NCI-H1048 (cell line): Measurements from ENCODE around the gene GPR137B.
A peak's percentile ranks its signal among the peaks of the same experiment; 100 is the strongest.
"Not testable (repeated sequence)": the region's sequence is repeated elsewhere in the genome, so short reads cannot be mapped to it uniquely, and the experiment has no call there.

Experiments used
- DNase-seq: peaks from one replicate; lab custom pipeline; 2025; lab: John Stamatoyannopoulos, UW

GPR137B gene

GRCh38 chr1:236144446-236145150, 2.3 kb downstream of the GPR137B start:
- DNase-seq: peak; percentile 44

GRCh38 chr1:236147068-236147467, 4.7 kb downstream of the GPR137B start:
- no peak for DNase-seq

DNA sequence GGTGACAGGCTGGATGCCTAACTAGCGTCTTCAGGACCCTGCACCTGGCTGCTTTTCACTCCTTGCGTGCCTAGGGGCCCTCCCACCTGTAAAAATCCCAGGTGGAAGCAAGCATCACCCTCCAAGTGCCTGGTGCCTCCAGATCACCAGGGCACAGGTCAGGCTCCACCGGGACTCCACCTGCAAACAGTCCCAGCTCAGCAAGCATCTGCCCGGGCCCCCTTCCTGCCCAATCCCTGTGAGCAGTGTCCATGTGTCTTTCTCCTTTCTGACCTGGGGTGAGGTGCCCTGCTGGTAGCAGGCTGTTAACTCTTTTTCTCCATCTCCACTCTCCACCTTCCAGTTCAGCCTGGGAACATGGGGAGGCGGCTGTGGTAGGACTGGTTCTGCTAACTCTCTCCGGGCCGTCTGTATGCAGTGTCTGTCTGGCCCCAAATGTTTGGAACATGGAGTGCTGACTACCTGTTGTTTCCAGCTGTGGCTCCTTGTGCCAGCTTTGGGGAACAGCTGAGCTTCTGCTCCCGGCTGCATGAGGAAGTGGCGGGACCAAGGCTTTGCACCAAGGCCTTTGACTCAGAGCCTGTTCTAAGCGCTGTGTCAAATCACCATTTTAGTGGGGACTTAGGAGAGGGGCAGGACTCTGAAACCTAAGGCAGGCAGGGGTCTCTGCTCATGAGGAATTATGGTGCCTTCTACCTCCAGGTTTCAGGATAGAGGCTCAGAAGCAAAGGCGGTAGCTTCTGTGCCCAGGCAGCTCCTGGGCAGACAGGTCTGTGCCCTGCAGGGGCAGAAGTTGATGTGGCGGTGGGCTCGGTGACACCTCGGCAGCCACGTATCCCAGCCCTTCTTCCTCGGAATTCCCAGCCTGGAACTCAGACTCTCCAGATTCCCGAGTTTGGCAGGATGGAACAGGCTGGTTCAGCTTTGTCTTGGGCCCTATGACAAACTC, 5.5 kb downstream of the GPR137B start:
- no peak for DNase-seq

DNA sequence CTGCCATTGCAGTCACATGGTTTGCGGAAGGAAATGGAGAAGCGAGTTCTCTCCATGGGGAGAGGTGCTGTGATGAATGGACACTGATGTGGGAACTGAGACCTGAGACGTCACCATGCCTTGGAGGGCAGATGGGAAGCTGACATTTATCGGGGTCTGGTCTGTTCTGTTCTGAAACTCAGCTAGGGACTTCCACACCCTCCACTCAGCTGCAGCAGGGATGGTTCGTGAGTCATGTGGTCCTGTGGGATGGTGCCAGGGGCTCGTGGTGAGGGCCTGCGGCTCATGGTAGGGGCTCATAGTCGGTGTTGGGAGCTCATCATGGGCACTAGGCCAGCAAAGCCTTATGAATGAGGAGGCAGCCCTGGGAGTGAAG, 6.1 kb downstream of the GPR137B start:
- no peak for DNase-seq

DNA sequence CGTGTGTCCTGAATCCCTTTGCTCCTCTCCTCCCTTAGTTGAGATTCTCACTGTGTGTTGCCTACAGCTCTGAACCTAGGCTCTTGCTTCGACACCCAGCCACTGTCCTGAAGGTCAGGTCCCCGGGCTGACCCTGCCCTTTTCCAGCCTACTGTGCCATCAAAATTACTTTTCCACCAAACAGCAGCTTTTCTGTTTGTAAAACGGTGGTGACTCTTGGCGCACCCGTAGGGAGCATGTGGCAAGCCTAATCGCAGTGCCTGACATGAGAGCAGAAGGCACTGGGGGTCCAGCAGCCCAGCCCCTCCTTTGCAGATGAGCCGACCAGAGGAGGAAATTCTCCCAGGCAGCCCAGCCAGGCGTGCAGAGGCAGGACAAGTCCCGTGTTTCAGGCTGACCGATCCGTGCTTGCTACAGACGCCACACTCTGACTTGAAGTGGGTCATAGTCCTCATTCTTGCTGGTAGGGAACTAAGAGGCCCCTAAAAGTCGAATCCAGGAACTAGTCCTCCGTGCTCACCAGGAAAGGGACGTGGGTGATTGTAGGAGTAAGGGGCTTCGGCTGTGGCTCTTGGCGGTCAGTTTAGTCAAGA, 6.8 kb downstream of the GPR137B start:
- DNase-seq: no peak

DNA sequence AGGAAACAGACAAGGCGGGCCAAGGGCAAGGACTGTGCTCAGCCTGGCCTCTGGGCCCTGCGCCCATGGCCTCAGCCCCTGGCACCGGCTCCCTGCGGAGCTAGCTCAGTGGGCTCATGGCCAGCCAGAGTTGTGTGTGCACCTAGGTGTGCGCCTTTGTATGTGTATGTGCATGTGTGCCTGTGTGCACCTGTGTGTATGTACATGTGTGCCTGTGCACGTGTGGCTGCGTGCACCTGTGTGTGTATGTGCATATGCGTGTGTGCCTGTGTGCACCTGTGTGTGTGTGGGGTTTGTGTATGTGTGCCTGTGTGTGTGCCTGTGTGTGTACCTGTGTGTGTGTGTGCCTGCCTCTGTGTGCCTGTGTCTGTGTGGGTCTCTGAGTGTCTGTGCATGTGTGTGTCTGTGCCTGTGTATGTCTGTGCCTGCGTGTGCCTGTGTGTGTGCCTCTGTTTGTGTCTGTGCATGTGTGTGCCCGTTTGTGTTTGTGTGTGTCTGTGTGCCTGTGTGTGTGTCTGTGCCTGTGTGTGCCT, 7.4 kb downstream of the GPR137B start:
- no peak for DNase-seq

DNA sequence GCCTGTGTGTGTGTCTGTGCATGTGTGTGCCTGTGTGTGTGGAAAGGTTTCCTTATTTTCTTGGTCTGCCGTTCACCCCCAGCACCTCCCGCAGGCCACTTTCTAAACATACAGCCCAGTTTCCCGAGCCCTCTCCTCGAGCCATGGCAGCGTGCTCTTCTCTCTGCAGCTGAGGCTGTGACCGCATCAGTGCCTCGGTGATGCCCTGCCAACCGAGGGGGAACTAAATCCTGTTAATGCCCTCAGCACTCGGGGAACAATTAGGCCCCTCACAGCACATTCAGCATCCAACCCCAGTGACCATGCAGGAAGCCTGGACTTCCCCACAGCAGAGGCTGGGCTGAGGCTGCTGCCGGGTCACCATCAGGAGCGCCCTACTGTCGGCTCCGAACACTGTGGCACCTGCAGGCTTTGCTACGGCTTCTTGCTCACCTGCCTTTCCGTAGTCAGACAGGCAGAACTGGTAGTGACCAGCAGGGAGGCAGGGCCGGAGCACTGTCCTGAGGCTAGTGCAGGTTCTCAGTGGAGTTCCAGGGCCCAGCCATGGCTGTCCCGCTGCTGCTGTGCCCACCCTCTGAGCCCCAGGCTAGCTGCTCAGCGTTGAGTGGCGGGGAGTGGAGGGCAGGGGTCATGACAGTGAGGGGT, 8.1 kb downstream of the GPR137B start:
- DNase-seq: no peak

- no peak for DNase-seq
Observed at GRCh38 chr1:236150986-236151385, 8.6 kb downstream of the GPR137B start.

GRCh38 chr1:236151739-236152424, 9.5 kb downstream of the GPR137B start:
- no peak for DNase-seq

GRCh38 chr1:236154126-236154525, 11.8 kb downstream of the GPR137B start:
- DNase-seq: no peak

DNA sequence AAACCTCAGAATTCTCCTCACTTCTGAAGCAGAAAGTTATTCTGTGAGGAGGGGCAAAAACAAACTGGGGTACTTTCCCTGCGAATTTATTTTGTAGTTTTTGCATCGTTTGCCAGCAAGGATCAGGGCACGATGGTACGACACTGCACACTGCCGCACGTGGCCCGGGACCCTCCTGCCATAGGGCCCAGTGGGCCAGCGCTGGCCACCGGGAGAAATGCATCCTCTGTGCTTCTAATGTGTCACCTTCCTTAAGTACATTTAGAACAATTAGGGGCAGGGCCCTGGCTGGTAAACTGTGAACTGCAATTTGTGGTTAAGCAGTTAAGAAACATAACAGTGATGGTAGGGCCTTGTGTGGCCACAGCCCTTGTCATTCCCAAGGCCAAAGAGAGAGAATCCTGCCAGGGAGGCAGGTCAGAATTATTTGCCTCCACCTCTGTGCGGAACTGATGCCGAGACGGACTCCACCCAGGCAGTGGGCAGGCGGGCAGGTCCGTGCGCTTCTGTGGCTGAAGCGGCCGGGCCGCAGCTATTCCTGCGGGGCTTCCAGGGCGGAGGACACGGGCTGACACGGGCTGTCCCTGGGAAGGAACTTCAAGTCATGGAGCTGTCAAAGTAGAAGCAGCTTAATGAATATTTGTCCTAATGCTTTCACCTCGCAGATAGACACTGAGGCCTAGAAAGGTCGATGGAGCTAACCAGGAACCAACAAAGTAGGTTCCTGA, 12.5 kb downstream of the GPR137B start:
- no peak for DNase-seq

DNA sequence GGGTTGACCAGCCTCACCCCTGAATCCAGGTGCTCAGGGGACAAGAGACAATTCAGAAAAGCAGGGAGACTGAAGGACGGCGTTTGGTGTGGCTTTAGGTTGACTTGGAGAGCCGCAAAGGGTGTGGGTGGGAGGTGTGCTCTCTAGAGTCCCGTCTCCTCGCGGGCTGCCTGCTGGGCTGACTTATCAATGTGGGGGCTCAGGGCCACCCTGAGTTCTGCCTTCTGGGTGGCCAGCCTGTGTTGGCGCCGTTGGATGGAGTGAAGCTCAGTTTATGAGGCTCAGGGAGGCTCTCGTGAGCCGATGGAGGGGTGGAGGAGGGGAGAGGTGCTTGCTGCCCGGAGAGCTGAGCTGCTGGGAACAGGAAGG, 13.0 kb downstream of the GPR137B start:
- DNase-seq: no peak

- DNase-seq: no peak
Observed at GRCh38 chr1:236155841-236156503, 13.6 kb downstream of the GPR137B start.

DNA sequence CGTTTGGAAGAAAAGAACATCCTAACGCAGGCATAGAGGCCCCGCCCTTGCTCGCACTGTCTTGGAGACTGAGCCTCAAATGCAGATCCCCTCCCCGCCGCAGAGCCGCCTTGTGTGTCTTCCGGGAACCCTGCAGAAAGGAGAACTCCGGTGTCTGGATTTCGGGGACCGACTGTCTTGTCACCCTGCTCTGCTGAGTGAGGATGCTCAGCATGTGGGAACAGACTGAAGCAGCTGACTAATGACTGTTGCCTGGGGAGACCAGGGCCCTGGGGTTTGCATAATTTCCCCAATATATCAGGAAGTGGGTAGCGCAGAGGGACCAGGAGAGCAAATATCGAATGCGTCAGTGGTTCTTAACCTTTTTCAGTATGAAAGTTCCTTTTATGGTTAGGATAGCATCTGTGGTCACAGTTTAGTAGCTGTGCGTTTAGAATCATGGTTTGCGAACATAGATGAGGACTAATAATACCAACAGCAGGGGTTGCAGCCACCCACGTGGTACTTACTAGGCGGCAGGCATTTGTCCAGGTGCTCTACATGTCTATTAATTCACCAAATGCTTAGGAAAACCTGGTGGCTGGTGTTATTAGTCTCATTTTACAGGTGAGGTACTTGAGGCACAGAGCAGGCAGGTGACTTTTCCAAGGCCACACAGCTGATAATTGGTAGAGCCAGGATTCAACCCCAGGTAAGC, 14.3 kb downstream of the GPR137B start:
- no peak for DNase-seq

DNA sequence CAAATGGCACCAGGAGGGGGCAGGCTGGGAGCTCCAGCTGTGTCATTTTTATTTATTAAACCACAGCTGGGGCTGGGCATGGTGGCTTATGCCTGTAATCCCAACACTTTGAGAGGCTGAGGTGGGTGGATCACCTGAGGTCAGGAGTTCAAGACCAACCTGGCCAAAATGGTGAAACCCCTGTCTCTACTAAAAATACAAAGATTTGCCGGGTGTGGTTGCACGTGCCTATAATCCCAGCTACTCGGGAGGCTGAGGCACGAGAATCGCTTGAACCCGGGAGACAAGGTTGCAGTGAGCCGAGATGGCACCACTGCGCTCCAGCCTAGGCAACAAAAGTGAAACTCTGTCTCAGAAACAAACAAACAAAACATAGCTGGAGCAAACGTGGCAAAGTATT, 15.7 kb downstream of the GPR137B start:
- DNase-seq: not testable (repeated sequence)

DNA sequence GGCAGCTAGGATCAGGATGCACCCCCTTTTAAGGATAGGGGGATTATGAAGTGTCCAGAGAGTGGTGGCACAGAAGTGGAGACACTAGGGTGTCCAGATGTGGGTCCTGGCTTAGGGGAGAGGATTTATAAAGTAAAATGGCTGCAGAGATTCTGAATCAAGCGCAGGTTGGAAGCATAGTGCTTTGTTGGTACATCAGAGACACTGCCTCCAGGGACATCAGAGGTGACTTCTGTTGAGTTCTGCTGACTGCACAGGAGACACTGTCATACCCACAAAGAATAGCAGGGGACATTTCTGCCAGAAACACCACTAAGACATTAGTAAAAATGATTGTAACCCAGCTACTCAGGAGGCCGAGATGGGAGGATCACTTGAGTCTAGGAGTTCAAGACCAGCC, 16.4 kb downstream of the GPR137B start:
- DNase-seq: no peak

DNA sequence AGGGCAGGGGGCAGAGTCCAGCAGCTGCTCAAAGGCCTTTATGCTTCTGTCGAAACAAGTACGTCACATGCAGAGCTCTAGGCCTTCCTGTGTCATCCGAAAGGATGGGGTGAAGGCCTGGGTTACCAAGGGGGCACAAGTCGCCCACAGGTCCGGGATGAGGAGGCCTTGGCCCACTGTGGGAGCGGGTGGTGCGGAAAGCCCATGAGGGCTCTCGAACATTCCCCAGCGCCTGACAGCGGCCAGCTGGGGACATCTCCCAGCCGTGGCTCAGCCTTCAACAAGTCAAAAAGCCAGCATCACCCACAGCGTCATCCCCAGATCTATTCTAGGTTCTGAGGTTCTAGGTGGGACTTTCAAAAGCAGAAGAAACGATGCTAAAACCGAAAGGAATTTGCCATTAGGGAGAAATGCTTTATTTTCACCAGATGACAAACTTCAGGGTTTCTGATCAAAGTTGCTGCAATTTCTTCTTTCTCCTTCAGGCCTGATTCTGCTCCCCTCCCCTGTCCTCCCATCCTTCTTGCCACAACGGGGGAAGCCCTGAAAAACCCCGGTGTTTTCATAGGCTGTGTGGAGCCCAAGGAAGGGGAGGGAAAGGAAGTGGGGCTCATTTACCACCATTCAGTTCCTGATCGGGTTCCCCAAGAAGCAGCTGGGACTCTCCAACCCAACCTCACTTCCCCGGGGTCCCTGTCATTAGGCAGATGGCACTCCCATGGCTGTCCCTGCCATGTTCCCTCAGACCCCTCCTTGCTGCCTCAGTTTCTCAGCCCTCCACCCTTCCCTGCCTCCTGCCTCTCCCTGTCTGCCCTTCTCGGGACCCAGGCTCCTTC, 17.6 kb downstream of the GPR137B start:
- no peak for DNase-seq

DNA sequence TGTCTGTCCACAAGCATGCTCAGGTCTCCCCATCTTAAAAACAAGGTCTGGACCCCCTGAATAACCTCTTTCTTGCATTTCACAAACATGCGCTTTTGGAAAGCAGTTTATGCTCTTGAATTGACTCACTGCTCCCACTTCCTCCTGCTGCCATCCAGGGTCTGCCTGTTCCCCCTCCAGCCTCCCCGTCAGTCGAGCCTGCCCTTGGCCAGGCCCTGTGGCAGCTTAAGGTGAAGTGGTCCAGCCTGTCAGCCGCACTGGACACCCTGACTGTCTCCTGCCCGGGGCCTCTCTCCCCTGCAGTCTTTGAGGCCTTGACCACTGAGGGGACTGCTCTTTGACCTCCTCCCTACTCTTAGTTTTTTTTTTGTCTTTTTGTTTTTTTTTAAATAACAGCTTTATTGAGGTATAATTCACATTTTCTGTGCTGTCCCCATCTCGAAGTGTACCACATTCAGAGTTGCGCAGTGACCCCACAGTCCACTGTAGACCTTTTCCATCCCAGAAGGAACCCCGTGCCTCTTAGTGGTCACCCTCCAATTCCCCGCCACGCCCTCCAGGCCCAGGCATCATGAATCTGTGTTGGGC, 18.3 kb downstream of the GPR137B start:
- DNase-seq: no peak
